Duodenal mucosa (tissue), 2 donors: ENCODE measurements around the gene ADCY3.

Experiments used
- H3K27ac ChIP-seq: one replicate; pipeline ENCODE4 v1.7.0; 2013; ENCODE audit warnings: low read depth, low read length
- H3K27me3 ChIP-seq, 2 donors: one replicate each; pipeline ENCODE4 v1.7.0; 2013; ENCODE audit warnings: low read length in 2 of 2, control low read depth in 1 of 2; ENCODE audit not compliant: insufficient read depth in 2 of 2, control insufficient read depth in 1 of 2
- H3K36me3 ChIP-seq, 2 donors: one replicate each; pipeline ENCODE4 v1.7.0; 2013; ENCODE audit warnings: low read length in 2 of 2, control low read depth in 1 of 2; ENCODE audit not compliant: insufficient read depth in 2 of 2, control insufficient read depth in 1 of 2
- H3K4me1 ChIP-seq, 2 donors: one replicate each; pipeline ENCODE4 v1.7.0; 2013; ENCODE audit warnings: low read length in 2 of 2, control low read depth in 1 of 2; ENCODE audit not compliant: insufficient read depth in 2 of 2, control insufficient read depth in 1 of 2
- H3K4me3 ChIP-seq, 2 donors: one replicate each; pipeline ENCODE4 v1.7.0; 2013; ENCODE audit warnings: low read length in 2 of 2, low read depth in 1 of 2
- H3K9ac ChIP-seq, 2 donors: one replicate each; pipeline ENCODE4 v1.7.0; 2013; ENCODE audit warnings: low read length in 2 of 2, low read depth in 1 of 2
- H3K9me3 ChIP-seq, 2 donors: one replicate each; pipeline ENCODE4 v1.7.0; 2013; ENCODE audit warnings: low read length in 2 of 2, control low read depth in 1 of 2; ENCODE audit not compliant: control insufficient read depth in 1 of 2

The ADCY3 gene

DNA sequence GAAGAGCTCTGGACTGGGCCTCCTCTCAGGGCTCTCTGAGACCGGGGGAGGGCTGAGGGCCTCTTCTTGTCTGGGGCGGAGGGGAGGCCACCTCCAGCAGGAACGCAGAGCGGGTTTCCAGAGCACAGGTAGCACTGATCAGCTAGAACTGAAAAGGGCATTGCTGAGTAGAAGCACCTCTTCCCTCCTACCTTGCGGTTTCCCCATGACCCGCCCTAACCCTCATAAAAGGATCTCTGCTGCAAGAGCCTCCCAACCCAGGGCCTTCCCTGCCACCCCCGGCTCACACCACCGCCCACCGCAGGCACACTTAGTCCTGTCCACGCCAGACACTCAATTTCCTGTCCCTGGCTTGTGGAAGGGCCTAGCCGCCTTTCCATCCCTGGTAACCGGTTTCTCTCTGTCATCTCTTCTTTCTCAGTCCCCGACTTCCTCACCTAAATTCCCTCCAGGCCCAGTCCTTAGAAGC is 966 bp downstream of the ADCY3 start:
- Histone ChIP-seq H3K27me3 (no peaks in the 10 kb centered on the region), H3K27ac (no peak overlapping the region), H3K4me1 (peaks cover 11 to 30% of the 10 kb centered on the region in 2 donors), H3K4me3 (peak overlapping the region; percentile 53 to 67), H3K36me3 (peaks cover 0 to 10% of the 10 kb centered on the region in 2 donors), H3K9me3 (no peaks in the 10 kb centered on the region), H3K9ac (peak overlapping the region; percentile 33 to 38)

DNA sequence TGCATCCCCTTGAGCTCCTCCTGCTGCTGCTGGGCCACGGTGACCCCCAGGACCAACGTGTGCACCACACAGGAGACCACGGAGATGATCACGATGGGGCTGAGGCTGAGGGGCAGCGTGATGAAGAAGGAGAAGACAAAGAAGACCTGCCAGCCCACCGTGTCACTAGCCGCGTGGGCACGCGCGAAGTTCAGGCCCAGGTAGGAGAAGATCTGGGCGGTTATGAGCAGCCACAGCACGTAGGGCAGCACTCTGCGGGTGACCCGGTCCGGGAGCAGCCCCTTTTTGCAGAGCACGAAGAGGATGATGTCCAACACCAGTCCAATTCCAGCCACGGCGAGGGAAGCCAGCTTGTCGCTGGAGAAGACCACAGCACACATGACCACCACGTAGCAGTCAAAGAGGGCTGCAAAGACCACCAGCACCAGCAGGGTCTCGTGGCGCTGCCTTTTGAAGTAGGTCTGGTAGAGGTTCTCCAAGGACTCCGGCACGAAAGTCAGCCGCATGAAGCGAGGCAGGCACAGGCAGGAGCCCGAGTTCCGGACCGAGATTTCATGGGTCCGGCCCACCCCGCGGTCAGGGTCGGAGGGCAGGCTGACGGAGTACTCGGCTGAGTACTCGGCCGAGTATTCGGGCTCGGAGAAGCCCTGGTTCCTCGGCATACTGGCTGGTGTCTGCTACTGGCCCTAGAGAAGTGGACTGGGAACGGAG is 1.6 kb downstream of the ADCY3 start:
- H3K9ac ChIP-seq, result peak overlapping the region in 1 of 2 donors; percentile 38
- no peaks in the 10 kb centered on the region for H3K27me3 ChIP-seq
- H3K27ac ChIP-seq, result no peak overlapping the region
- H3K36me3 ChIP-seq, result peaks cover 0 to 10% of the 10 kb centered on the region in 2 donors
- peak overlapping the region; percentile 53 to 67 for H3K4me3 ChIP-seq
- H3K4me1 ChIP-seq, result peaks cover 11 to 30% of the 10 kb centered on the region in 2 donors
- no peaks in the 10 kb centered on the region for H3K9me3 ChIP-seq

DNA sequence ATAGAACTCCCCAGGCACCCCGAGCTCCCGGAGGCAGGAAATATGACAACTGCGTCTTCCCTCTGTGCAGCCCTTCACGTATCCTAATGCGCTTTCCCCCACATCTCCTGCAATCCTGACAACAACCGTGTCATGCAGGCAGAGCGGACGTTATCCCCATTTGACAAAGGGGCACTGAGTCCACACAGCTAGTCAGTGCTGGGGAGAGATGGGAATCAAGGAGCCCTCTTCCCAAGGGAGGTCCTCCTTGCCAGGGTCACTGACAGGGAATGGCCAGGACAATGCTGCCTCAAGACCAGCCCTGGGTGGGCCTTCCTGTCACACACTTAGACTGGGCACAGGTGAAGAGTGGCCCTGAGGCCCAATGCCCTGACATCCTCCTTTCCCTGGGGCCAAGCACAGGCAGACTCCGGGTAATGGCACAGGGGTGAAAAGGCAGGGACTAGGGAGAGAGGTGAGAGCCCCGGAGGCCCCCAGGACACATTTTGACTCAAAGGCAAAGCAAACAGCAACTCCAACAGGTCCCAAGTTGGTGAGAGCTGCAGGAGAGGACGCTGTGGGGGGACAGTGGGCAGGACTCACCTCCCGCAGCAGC is 2.2 kb downstream of the ADCY3 start:
- peaks cover 11 to 36% of the 10 kb centered on the region in 2 donors for H3K4me1 ChIP-seq
- peaks cover 0 to 10% of the 10 kb centered on the region in 2 donors for H3K36me3 ChIP-seq
- peak overlapping the region; percentile 5 for H3K27ac ChIP-seq
- no peaks in the 10 kb centered on the region for H3K27me3 ChIP-seq
- H3K4me3 ChIP-seq, result peak overlapping the region; percentile 53 to 67
- H3K9ac ChIP-seq, result no peak overlapping the region
- no peaks in the 10 kb centered on the region for H3K9me3 ChIP-seq

DNA sequence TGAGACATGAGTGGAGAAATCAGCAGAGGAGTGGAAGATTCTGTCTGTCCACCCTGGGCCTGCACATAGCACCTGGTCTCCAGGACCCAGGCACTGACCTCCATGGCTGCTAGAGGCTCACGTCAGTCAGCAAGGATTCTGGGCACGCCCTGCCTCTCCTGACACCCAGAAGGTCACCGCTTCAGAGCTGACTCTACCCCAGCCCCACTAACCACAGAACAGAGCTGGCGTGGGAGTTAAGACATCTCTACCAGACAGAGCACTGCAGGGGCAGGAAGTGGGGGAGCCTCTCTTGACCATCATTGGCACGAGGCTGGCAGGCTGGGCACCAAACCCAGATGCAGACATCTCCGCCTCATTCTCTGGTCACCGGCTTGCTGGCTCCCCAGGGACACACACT is 3.0 kb downstream of the ADCY3 start:
- peaks cover 0 to 10% of the 10 kb centered on the region in 2 donors for H3K36me3 ChIP-seq
- no peaks in the 10 kb centered on the region for H3K27me3 ChIP-seq
- H3K9ac ChIP-seq, result no peak overlapping the region
- H3K9me3 ChIP-seq, result no peaks in the 10 kb centered on the region
- no peak overlapping the region for H3K27ac ChIP-seq
- peaks cover 11 to 40% of the 10 kb centered on the region in 2 donors for H3K4me1 ChIP-seq
- H3K4me3 ChIP-seq, result peak overlapping the region in 1 of 2 donors; percentile 40

GRCh38 chr2:24915796-24916195 is 4.2 kb downstream of the ADCY3 start:
- no peaks in the 10 kb centered on the region for H3K9me3 ChIP-seq

GRCh38 chr2:24915175-24915574 is 4.9 kb downstream of the ADCY3 start:
- no peak overlapping the region for H3K27ac ChIP-seq
- peaks cover 0 to 10% of the 10 kb centered on the region in 2 donors for H3K36me3 ChIP-seq
- H3K4me1 ChIP-seq, result peaks cover 11 to 33% of the 10 kb centered on the region in 2 donors
- no peak overlapping the region for H3K9ac ChIP-seq
- no peaks in the 10 kb centered on the region for H3K27me3 ChIP-seq
- no peak overlapping the region for H3K4me3 ChIP-seq
- H3K9me3 ChIP-seq, result peaks cover 0 to 3% of the 10 kb centered on the region in 2 donors

More at GRCh38 chr2:24915796-24916195, 4.2 kb downstream of the ADCY3 start:
- Histone ChIP-seq H3K4me3 (no peak overlapping the region), H3K36me3 (peaks cover 0 to 10% of the 10 kb centered on the region in 2 donors), H3K9ac (no peak overlapping the region), H3K27me3 (no peaks in the 10 kb centered on the region), H3K27ac (no peak overlapping the region), H3K4me1 (peaks cover 11 to 36% of the 10 kb centered on the region in 2 donors)

GRCh38 chr2:24914713-24915112 is 5.3 kb downstream of the ADCY3 start:
- peaks cover 11 to 33% of the 10 kb centered on the region in 2 donors for H3K4me1 ChIP-seq
- H3K27me3 ChIP-seq, result no peaks in the 10 kb centered on the region
- no peak overlapping the region for H3K4me3 ChIP-seq
- peaks cover 0 to 7% of the 10 kb centered on the region in 2 donors for H3K9me3 ChIP-seq
- H3K9ac ChIP-seq, result no peak overlapping the region
- peaks cover 0 to 10% of the 10 kb centered on the region in 2 donors for H3K36me3 ChIP-seq
- no peak overlapping the region for H3K27ac ChIP-seq

GRCh38 chr2:24913911-24914310 is 6.1 kb downstream of the ADCY3 start:
- H3K36me3 ChIP-seq, result peaks cover 0 to 10% of the 10 kb centered on the region in 2 donors
- no peaks in the 10 kb centered on the region for H3K27me3 ChIP-seq
- peaks cover 0 to 7% of the 10 kb centered on the region in 2 donors for H3K9me3 ChIP-seq
- peaks cover 15 to 32% of the 10 kb centered on the region in 2 donors for H3K4me1 ChIP-seq
- H3K9ac ChIP-seq, result no peak overlapping the region
- H3K27ac ChIP-seq, result no peak overlapping the region
- no peak overlapping the region for H3K4me3 ChIP-seq

GRCh38 chr2:24912986-24913385 is 7.1 kb downstream of the ADCY3 start:
- peaks cover 21 to 31% of the 10 kb centered on the region in 2 donors for H3K4me1 ChIP-seq
- H3K36me3 ChIP-seq, result peaks cover 0 to 5% of the 10 kb centered on the region in 2 donors
- H3K27ac ChIP-seq, result no peak overlapping the region
- H3K27me3 ChIP-seq, result no peaks in the 10 kb centered on the region
- no peak overlapping the region for H3K9ac ChIP-seq
- peaks cover 0 to 7% of the 10 kb centered on the region in 2 donors for H3K9me3 ChIP-seq
- H3K4me3 ChIP-seq, result no peak overlapping the region

- Histone ChIP-seq H3K4me3 (no peak overlapping the region), H3K27ac (no peak overlapping the region), H3K9ac (no peak overlapping the region), H3K4me1 (peaks cover 18 to 26% of the 10 kb centered on the region in 2 donors), H3K27me3 (no peaks in the 10 kb centered on the region), H3K36me3 (peaks cover 0 to 2% of the 10 kb centered on the region in 2 donors), H3K9me3 (peaks cover 0 to 7% of the 10 kb centered on the region in 2 donors)
These were observed 7.5 kb downstream of the ADCY3 start for GRCh38 chr2:24912523-24912922.
